CD14-positive monocyte (primary cell): ENCODE results near the gene PITPNC1. TPM values are rescaled to one million over a fixed set of nuclear protein-coding genes. Genes with fewer than 3 reads are reported as not detected.

Source experiments
- DNase-seq, 3 donors: peaks; one replicate each; pipeline ENCODE4 v3.0.0-alpha.2; 2011 to 2022
- H2AFZ ChIP-seq: 2 replicates; pipeline ENCODE4 v1.6.0; 2012; ENCODE audit warnings: mild to moderate bottlenecking, low read depth, low read length, inconsistent platforms; ENCODE audit not compliant: insufficient read depth, poor library complexity, severe bottlenecking
- H3K27ac ChIP-seq, 2 donors: 1 replicate in 1 of 2; 2 replicates in 1 of 2; pipeline ENCODE4 v1.5.1; 2012 to 2013; ENCODE audit warnings: low read length in 2 of 2, control low read depth in 1 of 2, inconsistent platforms in 1 of 2, low read depth in 1 of 2, mild to moderate bottlenecking in 1 of 2
- H3K27me3 ChIP-seq, 2 donors: one replicate each; pipeline versions ENCODE4 v1.6.0 to v1.6.1; 2011 to 2013; ENCODE audit warnings: low read length in 2 of 2; ENCODE audit not compliant: control insufficient read depth in 2 of 2, insufficient read depth in 2 of 2
- H3K36me3 ChIP-seq, 2 donors: replicated peaks in 1 of 2; 1 replicate in 1 of 2; 2 replicates in 1 of 2; pipeline versions ENCODE4 v1.5.1 to v1.6.1; 2012 to 2013; ENCODE audit warnings: low read length in 2 of 2, control low read depth in 1 of 2, inconsistent platforms in 1 of 2, mild to moderate bottlenecking in 1 of 2; ENCODE audit not compliant: insufficient read depth in 2 of 2, control insufficient read depth in 1 of 2
- H3K4me1 ChIP-seq, 2 donors: 1 replicate in 1 of 2; 2 replicates in 1 of 2; pipeline versions ENCODE4 v1.5.1 to v1.6.1; 2012 to 2013; ENCODE audit warnings: low read length in 2 of 2, control low read depth in 1 of 2, inconsistent platforms in 1 of 2, mild to moderate bottlenecking in 1 of 2, moderate library complexity in 1 of 2; ENCODE audit not compliant: insufficient read depth in 2 of 2, control insufficient read depth in 1 of 2
- H3K4me2 ChIP-seq: replicated peaks from 2 replicates; pipeline ENCODE3; 2012; ENCODE audit warnings: low read length, moderate library complexity, mild to moderate bottlenecking; ENCODE audit not compliant: poor library complexity, severe bottlenecking; ENCODE audit errors: extremely low read depth
- H3K4me3 ChIP-seq, 3 experiments: fragments of 200-600 bp in 1 of 3; sonication (generic) in 1 of 3; replicated peaks in 1 of 3; 1 replicate in 2 of 3; 2 replicates in 1 of 3; pipeline ENCODE4 v1.5.1; 2011 to 2013; ENCODE audit warnings: low read length in 3 of 3, mild to moderate bottlenecking in 3 of 3, control low read depth in 2 of 3, low read depth in 2 of 3, inconsistent platforms in 1 of 3, moderate library complexity in 1 of 3
- H3K79me2 ChIP-seq: 2 replicates; pipeline ENCODE4 v1.6.0; 2012; ENCODE audit warnings: mild to moderate bottlenecking, control low read depth, inconsistent platforms, low read length, moderate library complexity; ENCODE audit not compliant: insufficient read depth
- H3K9ac ChIP-seq: 2 replicates; pipeline ENCODE4 v1.6.0; 2017; ENCODE audit warnings: low read length, mild to moderate bottlenecking; ENCODE audit not compliant: insufficient read depth, poor library complexity, severe bottlenecking
- H3K9me3 ChIP-seq, 2 donors: replicated peaks in 1 of 2; 1 replicate in 1 of 2; 2 replicates in 1 of 2; pipeline versions ENCODE4 v1.5.1 to v1.6.1; 2012 to 2013; ENCODE audit warnings: low read length in 2 of 2, control low read depth in 1 of 2; ENCODE audit not compliant: control insufficient read depth in 1 of 2, insufficient read depth in 1 of 2
- H4K20me1 ChIP-seq: 2 replicates; pipeline ENCODE4 v1.6.0; 2012; ENCODE audit warnings: mild to moderate bottlenecking, low read length, control low read depth, moderate library complexity; ENCODE audit not compliant: insufficient read depth
- H3K27ac Mint-ChIP-seq, 7 donors: one replicate each; pipeline ENCODE4 v1.8.0; 2020; ENCODE audit warnings: mild to moderate bottlenecking in 7 of 7, mixed read lengths in 7 of 7, moderate library complexity in 6 of 7, inconsistent platforms in 2 of 7
- H3K27me3 Mint-ChIP-seq, 3 donors: one replicate each; pipeline ENCODE4 v1.8.0; 2021 to 2022; ENCODE audit warnings: low read depth in 3 of 3, mild to moderate bottlenecking in 3 of 3, mixed read lengths in 3 of 3, moderate library complexity in 3 of 3, inconsistent platforms in 1 of 3
- H3K36me3 Mint-ChIP-seq, 2 donors: one replicate each; pipeline ENCODE4 v1.8.0; 2020; ENCODE audit warnings: mixed read lengths in 2 of 2, inconsistent platforms in 1 of 2, mild to moderate bottlenecking in 1 of 2
- H3K4me1 Mint-ChIP-seq: one replicate; pipeline ENCODE4 v1.8.0; 2020; ENCODE audit warnings: mild to moderate bottlenecking, mixed read lengths
- H3K4me3 Mint-ChIP-seq, 2 donors: one replicate each; pipeline ENCODE4 v1.8.0; 2020; ENCODE audit warnings: mild to moderate bottlenecking in 2 of 2, mixed read lengths in 2 of 2, moderate library complexity in 1 of 2
- H3K9me3 Mint-ChIP-seq, 7 donors: one replicate each; pipeline ENCODE4 v1.8.0; 2020 to 2022; ENCODE audit warnings: mixed read lengths in 7 of 7, mild to moderate bottlenecking in 6 of 7, moderate library complexity in 6 of 7, inconsistent platforms in 2 of 7
- CTCF ChIP-seq: fragments of 200-600 bp; IDR thresholded peaks from one replicate; pipeline ENCODE4 v1.8.0; 2022; ENCODE audit warnings: antibody characterized with exemption, mild to moderate bottlenecking
- WGBS: methylation state at CpG from one replicate; pipeline ENCODE4 v1.1.5; 2013; ENCODE audit warnings: missing lambda C conversion rate; ENCODE audit not compliant: insufficient coverage; 5-methylcytosine and 5-hydroxymethylcytosine counted together
- intact Hi-C, 2 donors: fragments of 100-400 bp; cut with micrococcal nuclease; formaldehyde crosslinking; loops; one replicate each; pipeline versions ENCODE4 v1.15.0 to v1.15.1; 2023
- polyA plus RNA-seq, 3 donors: library from polyadenylated mRNA; depleted of rRNA in 1 of 3; unstranded in 2 of 3; stranded (reverse) in 1 of 3; fragments of 300-500 nt in 2 of 3; fragments of >200 nt in 1 of 3; fragmentation: Illumina TruSeq in 2 of 3; gene quantifications; 1 replicate in 2 of 3; 2 replicates in 1 of 3; pipeline ENCODE4 v1.2.3, GENCODE V29; 2012 to 2021

The PITPNC1 gene
- polyA plus RNA-seq, 3 donors, result 18.5 to 31.0 (median 21.7) TPM

GRCh38 chr17:67558740-67559380, 181.8 kb downstream of the PITPNC1 start:
- H3K27me3 ChIP-seq, result no peaks in the 10 kb centered on the region
- H2AFZ ChIP-seq, result no peak overlapping the region
- Mint-ChIP-seq H3K4me1 (no peaks in the 10 kb centered on the region), H3K27ac (no peak overlapping the region), H3K9me3 (peaks cover 4 to 8% (median 7%) of the 10 kb centered on the region in 7 donors), H3K36me3 (peaks cover 19 to 27% of the 10 kb centered on the region in 2 donors), H3K27me3 (peaks cover 0 to 1% (median 0%) of the 10 kb centered on the region in 3 donors), H3K4me3 (no peak overlapping the region)
- no peaks in the 10 kb centered on the region for H4K20me1 ChIP-seq
- no peak overlapping the region for H3K4me3 ChIP-seq
- no peaks in the 10 kb centered on the region for H3K79me2 ChIP-seq
- no peak overlapping the region for H3K4me2 ChIP-seq
- no peak for TF ChIP-seq CTCF
- H3K27ac ChIP-seq, result no peak overlapping the region
- no peaks in the 10 kb centered on the region for H3K4me1 ChIP-seq
- WGBS, result 77% methylated on average over 1 of the region's 5 CpGs
- no peak for DNase-seq
- H3K9ac ChIP-seq, result no peak overlapping the region
- intact Hi-C loops, result no loop called here
- H3K36me3 ChIP-seq, result peaks cover 0 to 10% of the 10 kb centered on the region in 2 donors
- H3K9me3 ChIP-seq, result peaks cover 0 to 9% of the 10 kb centered on the region in 2 donors

GRCh38 chr17:67559381-67559966, 182.4 kb downstream of the PITPNC1 start:
- no peak for TF ChIP-seq CTCF
- Histone ChIP-seq H3K27ac (no peak overlapping the region), H3K4me1 (no peaks in the 10 kb centered on the region), H2AFZ (no peak overlapping the region), H3K79me2 (no peaks in the 10 kb centered on the region), H3K4me3 (no peak overlapping the region), H3K4me2 (no peak overlapping the region), H3K9ac (no peak overlapping the region), H3K36me3 (peaks cover 0 to 10% of the 10 kb centered on the region in 2 donors), H4K20me1 (no peaks in the 10 kb centered on the region), H3K27me3 (no peaks in the 10 kb centered on the region), H3K9me3 (peaks cover 0 to 9% of the 10 kb centered on the region in 2 donors)
- peaks cover 4 to 8% (median 7%) of the 10 kb centered on the region in 7 donors for H3K9me3 Mint-ChIP-seq
- no peak for DNase-seq
- no peak overlapping the region for H3K4me3 Mint-ChIP-seq
- intact Hi-C loops, result no loop called here
- peaks cover 0 to 1% (median 0%) of the 10 kb centered on the region in 3 donors for H3K27me3 Mint-ChIP-seq
- no peak overlapping the region for H3K27ac Mint-ChIP-seq
- peaks cover 15 to 27% of the 10 kb centered on the region in 2 donors for H3K36me3 Mint-ChIP-seq
- H3K4me1 Mint-ChIP-seq, result no peaks in the 10 kb centered on the region
- WGBS, result 98% methylated on average over 5 of the region's 10 CpGs
